Mesodermal cell (in vitro differentiated cells): ENCODE measurements around the gene EBPL. TPM values are rescaled to one million over a fixed set of nuclear protein-coding genes. Genes with fewer than 3 reads are reported as not detected.
"Not testable (repeated sequence)": the region's sequence is repeated elsewhere in the genome, so short reads cannot be mapped to it uniquely, and the experiment has no call there.

Source experiments
- H3K27ac ChIP-seq: 2 replicates; pipeline ENCODE4 v1.7.0; 2013; ENCODE audit warnings: mild to moderate bottlenecking, low read depth, low read length, moderate library complexity; ENCODE audit not compliant: severe bottlenecking
- H3K36me3 ChIP-seq: 2 replicates; pipeline ENCODE4 v1.7.1; 2013; ENCODE audit warnings: mild to moderate bottlenecking, low read length, moderate library complexity; ENCODE audit not compliant: control insufficient read depth, insufficient read depth
- H3K4me1 ChIP-seq: one replicate; pipeline ENCODE4 v1.7.1; 2013; ENCODE audit warnings: mild to moderate bottlenecking, low read length; ENCODE audit not compliant: insufficient read depth, control insufficient read depth, poor library complexity, severe bottlenecking
- H3K4me3 ChIP-seq: 2 replicates; pipeline ENCODE4 v1.7.0; 2013; ENCODE audit warnings: low read length, control low read depth, mild to moderate bottlenecking; ENCODE audit not compliant: insufficient read depth, poor library complexity, severe bottlenecking; ENCODE audit errors: extremely low read depth
- H3K9me3 ChIP-seq: 2 replicates; pipeline ENCODE4 v1.7.1; 2013; ENCODE audit warnings: mild to moderate bottlenecking, low read length, moderate library complexity; ENCODE audit not compliant: control insufficient read depth
- WGBS, 2 experiments: methylation state at CpG; one replicate each; pipeline ENCODE4 v1.1.5; 2013; ENCODE audit warnings: missing lambda C conversion rate in 2 of 2; ENCODE audit not compliant: insufficient coverage in 2 of 2; 5-methylcytosine and 5-hydroxymethylcytosine counted together
- polyA plus RNA-seq, 2 experiments: library from polyadenylated mRNA; stranded (reverse); fragments of 50-300 nt; gene quantifications; one replicate each; pipeline ENCODE4 v1.2.3, GENCODE V29; 2013

Gene EBPL
- 112 TPM for polyA plus RNA-seq (2013, experiment 1 of 2)
- polyA plus RNA-seq (2013, experiment 2 of 2): 125 TPM

- no peaks in the 10 kb centered on the region for H3K4me1 ChIP-seq
- no peaks in the 10 kb centered on the region for H3K9me3 ChIP-seq
- peak within 1 kb of the TSS; percentile 69 for H3K4me3 ChIP-seq
- peaks cover 30% of the 10 kb centered on the region for H3K36me3 ChIP-seq
- peak within 1 kb of the TSS; percentile 93 for H3K27ac ChIP-seq
- WGBS, 2 experiments: 2 to 3% methylated on average over 50 to 53 of the region's 67 CpGs
Measured at GRCh38 chr13:49690995-49691784, at the start of gene EBPL. EBPL (minus strand) TSS chr13:49691486; CDS start chr13:49691424, 62 bp downstream.

GRCh38 chr13:49740870-49741269, 49.6 kb upstream of the EBPL start:
- WGBS, 2 experiments: no CpG with 5 or more reads among the region's 2 CpGs
- Histone ChIP-seq H3K4me3 (no peak overlapping the region), H3K4me1 (no peaks in the 10 kb centered on the region), H3K9me3 (no peaks in the 10 kb centered on the region), H3K36me3 (peaks cover 39% of the 10 kb centered on the region), H3K27ac (no peak overlapping the region)

DNA sequence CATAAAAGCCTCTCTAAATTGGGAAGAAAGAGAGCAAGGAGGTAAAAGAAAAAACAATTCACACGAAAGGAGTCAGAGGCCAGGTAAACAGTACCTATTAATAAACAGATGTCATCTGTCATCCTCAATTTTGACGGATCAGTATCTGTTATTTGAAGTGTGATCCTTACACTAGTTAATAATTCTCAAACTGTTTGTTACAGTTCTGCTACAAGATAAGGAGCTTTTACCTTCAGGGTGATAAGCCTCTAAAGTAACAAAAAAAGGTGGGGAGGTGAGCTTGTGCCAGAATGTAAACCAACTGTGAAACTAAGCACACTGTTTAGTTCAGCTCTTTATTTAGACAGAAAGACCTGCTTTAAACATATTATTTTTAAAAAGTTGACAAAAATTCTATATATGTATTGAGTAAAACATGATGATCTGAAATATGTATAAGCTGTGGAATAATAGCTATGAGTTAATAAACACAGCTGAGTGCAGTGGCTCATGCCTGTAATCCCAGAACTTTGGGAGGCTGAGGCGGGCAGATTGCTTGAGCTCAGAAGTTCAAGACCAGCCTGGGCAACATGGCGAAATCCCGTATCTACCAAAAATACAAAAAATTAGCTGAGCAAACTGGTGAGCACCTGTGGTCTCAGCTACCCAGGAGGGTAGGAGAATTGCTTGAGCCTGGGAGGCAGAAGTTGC, 48.4 kb upstream of the EBPL start:
- WGBS, 2 experiments: 100% methylated on average over 3 of the region's 5 CpGs; no CpG with 5 or more reads in 1 of the 2 experiments
- H3K4me1 ChIP-seq: no peaks in the 10 kb centered on the region
- H3K9me3 ChIP-seq: no peaks in the 10 kb centered on the region
- H3K27ac ChIP-seq: no peak overlapping the region
- peaks cover 28% of the 10 kb centered on the region for H3K36me3 ChIP-seq
- H3K4me3 ChIP-seq: no peak overlapping the region

GRCh38 chr13:49733181-49733951, 42.1 kb upstream of the EBPL start:
- no peaks in the 10 kb centered on the region for H3K4me1 ChIP-seq
- WGBS, 2 experiments: 87 to 93% methylated on average over 8 to 9 of the region's 12 CpGs
- H3K36me3 ChIP-seq: peaks cover 27% of the 10 kb centered on the region
- no peak overlapping the region for H3K4me3 ChIP-seq
- H3K9me3 ChIP-seq: no peaks in the 10 kb centered on the region
- H3K27ac ChIP-seq: no peak overlapping the region

DNA sequence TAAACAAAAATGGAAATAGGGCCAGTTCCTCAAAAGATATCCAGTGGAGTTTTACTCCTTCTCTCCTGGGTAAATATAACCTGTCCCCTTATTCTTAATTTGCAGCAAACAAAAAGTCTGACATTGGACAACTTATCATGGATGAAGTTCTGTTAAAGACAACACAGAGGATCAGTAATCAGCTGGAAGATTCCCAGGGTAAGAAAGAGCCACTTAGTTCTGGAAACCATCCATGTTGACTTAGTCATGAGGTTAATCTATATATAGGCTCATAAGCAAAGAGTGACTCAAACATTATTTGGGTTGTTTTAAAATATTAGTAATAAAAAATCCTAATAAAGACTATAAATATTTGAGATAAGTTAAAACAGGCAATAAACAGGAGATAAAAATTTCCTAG, 40.5 kb upstream of the EBPL start:
- Histone ChIP-seq H3K9me3 (no peaks in the 10 kb centered on the region), H3K36me3 (peaks cover 43% of the 10 kb centered on the region), H3K4me1 (no peaks in the 10 kb centered on the region), H3K4me3 (no peak overlapping the region), H3K27ac (no peak overlapping the region)

- WGBS, 2 experiments: 93 to 95% methylated on average over 5 to 6 of the region's 6 CpGs
- peaks cover 55% of the 10 kb centered on the region for H3K36me3 ChIP-seq
Measured at GRCh38 chr13:49716615-49717014, 25.3 kb upstream of the EBPL start.

DNA sequence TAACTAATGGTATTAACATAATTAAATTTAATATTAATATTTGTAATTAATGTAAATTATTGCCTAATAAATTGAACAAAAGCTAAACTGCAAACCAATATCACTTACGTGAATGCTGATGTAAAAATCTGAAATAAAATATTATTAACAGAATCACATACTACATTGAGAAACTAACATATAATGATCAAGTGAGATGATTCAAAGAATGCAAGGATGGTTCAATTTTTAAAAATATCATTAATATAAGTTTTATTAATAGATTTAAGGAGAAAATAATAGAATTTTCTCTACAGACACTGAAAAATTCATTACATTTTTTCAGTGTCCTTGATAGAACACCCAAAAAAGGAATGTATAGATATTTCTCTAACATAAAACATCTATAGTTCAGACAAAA, 23.5 kb upstream of the EBPL start:
- H3K27ac ChIP-seq: no peak overlapping the region
- no peak overlapping the region for H3K4me3 ChIP-seq
- no peaks in the 10 kb centered on the region for H3K4me1 ChIP-seq
- peaks cover 6% of the 10 kb centered on the region for H3K9me3 ChIP-seq
- no CpG with 5 or more reads among the region's 1 CpG for WGBS, 2 experiments
- peaks cover 48% of the 10 kb centered on the region for H3K36me3 ChIP-seq

More at GRCh38 chr13:49716615-49717014, 25.3 kb upstream of the EBPL start:
- no peak overlapping the region for H3K4me3 ChIP-seq
- H3K9me3 ChIP-seq: peaks cover 6% of the 10 kb centered on the region
- H3K4me1 ChIP-seq: no peaks in the 10 kb centered on the region
- H3K27ac ChIP-seq: no peak overlapping the region

- Histone ChIP-seq H3K9me3 (peaks cover 6% of the 10 kb centered on the region), H3K4me3 (no peak overlapping the region), H3K27ac (no peak overlapping the region), H3K4me1 (no peaks in the 10 kb centered on the region), H3K36me3 (peaks cover 54% of the 10 kb centered on the region)
- WGBS, 2 experiments: 100% methylated on average over 1 of the region's 2 CpGs; no CpG with 5 or more reads in 1 of the 2 experiments
Measured at GRCh38 chr13:49711218-49711863, 20.1 kb upstream of the EBPL start.

DNA sequence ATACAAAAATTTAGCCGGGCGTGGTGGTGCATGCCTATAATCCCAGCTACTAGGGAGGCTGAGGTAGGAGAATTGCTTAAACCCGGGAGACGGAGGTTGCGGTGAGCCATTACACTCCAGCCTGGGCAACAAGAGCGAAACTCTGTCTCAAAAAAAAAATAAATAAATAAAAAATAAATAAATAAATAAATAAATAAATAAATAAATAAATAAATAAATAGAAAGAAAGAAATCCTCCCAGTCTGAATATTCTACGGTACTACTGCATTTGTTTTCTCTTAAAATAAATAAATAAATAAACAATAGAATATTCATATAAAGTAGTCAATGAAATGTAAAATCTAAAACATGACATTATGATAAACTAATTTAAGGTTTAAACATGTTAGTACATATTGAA, 13.0 kb upstream of the EBPL start:
- WGBS, 2 experiments: 100% methylated on average over 1 of the region's 7 CpGs
- peaks cover 65% of the 10 kb centered on the region for H3K36me3 ChIP-seq
- H3K4me3 ChIP-seq: not testable (repeated sequence)

DNA sequence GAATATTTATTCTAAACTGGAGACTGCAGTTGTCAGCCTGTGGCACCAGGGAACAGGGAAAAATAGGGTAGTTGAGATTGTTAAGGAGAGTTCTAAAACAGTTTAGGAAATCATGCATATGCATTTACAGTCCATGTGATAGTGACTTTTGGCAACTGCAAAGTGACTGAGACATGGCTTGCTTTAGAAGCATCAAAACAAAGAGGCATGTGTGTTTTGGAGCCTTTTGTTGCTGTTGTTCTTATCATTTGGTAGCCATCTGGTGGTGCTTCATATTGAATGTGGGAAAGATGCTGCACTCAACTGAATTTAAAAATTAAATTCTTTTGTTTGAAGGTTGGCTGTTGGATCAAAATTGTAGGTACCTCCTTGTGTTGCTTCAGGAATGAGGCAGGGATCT, 10.2 kb upstream of the EBPL start:
- Histone ChIP-seq H3K27ac (no peak overlapping the region), H3K9me3 (no peaks in the 10 kb centered on the region), H3K36me3 (peaks cover 61% of the 10 kb centered on the region), H3K4me3 (no peak overlapping the region), H3K4me1 (no peaks in the 10 kb centered on the region)

More for the DNA sequence above, 13.0 kb upstream of the EBPL start:
- not testable (repeated sequence) for H3K4me1 ChIP-seq, H3K9me3 ChIP-seq, H3K27ac ChIP-seq
